ENCODE data around the gene C18orf54. TPM values are rescaled to one million over a fixed set of nuclear protein-coding genes. Genes with fewer than 3 reads are reported as not detected.
A peak's percentile ranks its signal among the peaks of the same experiment; 100 is the strongest.
"Not testable (repeated sequence)": the region's sequence is repeated elsewhere in the genome, so short reads cannot be mapped to it uniquely, and the experiment has no call there.

C18orf54 gene
- total RNA-seq, 1 donor = 10.5 TPM

DNA sequence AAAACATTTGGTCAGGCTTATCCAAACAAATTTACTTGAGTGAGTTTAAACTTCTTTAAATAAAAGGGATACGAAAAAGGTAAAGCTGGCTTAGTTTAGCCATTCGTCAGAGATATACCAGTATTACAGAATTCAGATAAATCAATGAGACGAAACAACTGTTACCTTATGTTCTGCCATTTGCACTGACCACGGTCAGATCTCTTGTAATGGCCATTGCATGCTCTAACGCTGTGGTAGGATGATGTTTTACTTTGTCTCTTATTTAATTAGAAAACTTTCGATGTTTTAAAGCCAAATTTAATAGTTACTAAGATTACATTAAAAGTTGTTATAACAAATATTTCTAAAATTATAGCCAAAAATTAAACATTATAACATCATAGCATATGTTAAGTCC lies 1.5 kb downstream of the C18orf54 start:
- DNase-seq (ENCODE audit: low read depth) = peak; percentile 15
- TF ChIP-seq, protein P1, sequence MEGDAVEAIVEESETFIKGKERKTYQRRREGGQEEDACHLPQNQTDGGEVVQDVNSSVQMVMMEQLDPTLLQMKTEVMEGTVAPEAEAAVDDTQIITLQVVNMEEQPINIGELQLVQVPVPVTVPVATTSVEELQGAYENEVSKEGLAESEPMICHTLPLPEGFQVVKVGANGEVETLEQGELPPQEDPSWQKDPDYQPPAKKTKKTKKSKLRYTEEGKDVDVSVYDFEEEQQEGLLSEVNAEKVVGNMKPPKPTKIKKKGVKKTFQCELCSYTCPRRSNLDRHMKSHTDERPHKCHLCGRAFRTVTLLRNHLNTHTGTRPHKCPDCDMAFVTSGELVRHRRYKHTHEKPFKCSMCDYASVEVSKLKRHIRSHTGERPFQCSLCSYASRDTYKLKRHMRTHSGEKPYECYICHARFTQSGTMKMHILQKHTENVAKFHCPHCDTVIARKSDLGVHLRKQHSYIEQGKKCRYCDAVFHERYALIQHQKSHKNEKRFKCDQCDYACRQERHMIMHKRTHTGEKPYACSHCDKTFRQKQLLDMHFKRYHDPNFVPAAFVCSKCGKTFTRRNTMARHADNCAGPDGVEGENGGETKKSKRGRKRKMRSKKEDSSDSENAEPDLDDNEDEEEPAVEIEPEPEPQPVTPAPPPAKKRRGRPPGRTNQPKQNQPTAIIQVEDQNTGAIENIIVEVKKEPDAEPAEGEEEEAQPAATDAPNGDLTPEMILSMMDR (IDR thresholded peaks at IDR 0.05; ENCODE audit: insufficient read depth, low read length) = no peak
- H3K4me3 ChIP-seq (ENCODE audit: low read depth, low read length) = peak overlapping the region; percentile 93

DNA sequence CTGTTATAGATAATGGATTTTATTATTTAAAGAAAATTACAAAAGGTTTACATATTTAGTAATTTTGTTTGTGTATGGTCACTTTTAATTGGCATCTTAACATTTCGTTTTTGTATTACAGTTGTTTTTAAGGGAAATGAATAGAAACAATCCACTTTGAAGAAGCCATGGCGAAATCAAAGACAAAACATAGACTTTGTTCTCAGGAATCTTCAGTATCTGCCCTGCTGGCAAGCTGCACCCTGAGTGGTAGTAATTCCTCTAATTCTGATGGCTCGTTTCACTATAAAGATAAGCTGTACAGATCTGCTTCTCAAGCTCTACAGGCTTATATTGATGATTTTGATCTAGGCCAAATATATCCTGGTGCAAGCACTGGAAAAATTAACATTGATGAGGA lies 2.7 kb downstream of the C18orf54 start:
- no peak overlapping the region for H3K4me3 ChIP-seq (ENCODE audit: low read depth, low read length)
- TF ChIP-seq, protein P1 (IDR thresholded peaks at IDR 0.05; ENCODE audit: insufficient read depth, low read length) = no peak
- peak; percentile 16 for DNase-seq (ENCODE audit: low read depth)

DNA sequence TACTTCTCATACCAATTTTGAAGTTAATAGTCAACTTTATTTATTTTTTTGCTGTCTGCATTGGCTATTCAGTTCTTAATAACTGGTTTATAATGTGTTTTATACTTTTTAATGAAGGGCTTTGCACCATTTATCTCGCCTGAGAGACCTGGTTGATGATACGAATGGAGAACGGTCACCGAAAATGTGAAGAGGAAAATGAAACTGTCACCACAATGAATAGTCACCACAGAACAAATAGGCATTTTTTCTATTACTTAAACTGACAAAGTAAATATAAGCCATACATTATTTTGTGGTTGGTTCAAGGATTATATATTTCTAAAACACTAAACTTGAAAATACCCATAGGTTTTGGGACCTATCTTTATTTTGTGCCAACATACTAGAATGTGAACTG lies 20.4 kb downstream of the C18orf54 start:
- TF ChIP-seq, protein P1 (IDR thresholded peaks at IDR 0.05; ENCODE audit: insufficient read depth, low read length) = no peak
- no peak overlapping the region for H3K4me3 ChIP-seq (ENCODE audit: low read depth, low read length)
- no peak for DNase-seq (ENCODE audit: low read depth)

DNA sequence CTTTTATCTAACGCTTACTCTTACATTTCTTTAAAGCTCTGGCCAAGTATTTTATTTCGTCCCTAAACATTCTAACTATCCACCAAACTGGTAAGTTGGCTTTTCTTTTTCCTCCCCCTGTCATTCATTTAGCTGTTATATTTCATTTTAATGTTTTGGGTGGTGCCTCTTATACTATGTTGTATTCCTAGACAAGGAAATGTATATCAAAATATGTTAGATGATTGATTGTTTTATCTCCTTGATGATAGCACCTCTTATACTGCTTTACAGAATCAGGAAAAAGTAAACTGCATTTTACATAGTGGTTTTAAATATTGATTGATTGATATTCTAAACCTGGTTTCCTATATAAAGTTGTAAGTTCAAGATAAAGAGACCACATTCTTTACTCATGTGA lies 23.9 kb downstream of the C18orf54 start:
- TF ChIP-seq, protein P1 (IDR thresholded peaks at IDR 0.05; ENCODE audit: insufficient read depth, low read length) = no peak
- H3K4me3 ChIP-seq (ENCODE audit: low read depth, low read length) = no peak overlapping the region
- DNase-seq (ENCODE audit: low read depth) = no peak

DNA sequence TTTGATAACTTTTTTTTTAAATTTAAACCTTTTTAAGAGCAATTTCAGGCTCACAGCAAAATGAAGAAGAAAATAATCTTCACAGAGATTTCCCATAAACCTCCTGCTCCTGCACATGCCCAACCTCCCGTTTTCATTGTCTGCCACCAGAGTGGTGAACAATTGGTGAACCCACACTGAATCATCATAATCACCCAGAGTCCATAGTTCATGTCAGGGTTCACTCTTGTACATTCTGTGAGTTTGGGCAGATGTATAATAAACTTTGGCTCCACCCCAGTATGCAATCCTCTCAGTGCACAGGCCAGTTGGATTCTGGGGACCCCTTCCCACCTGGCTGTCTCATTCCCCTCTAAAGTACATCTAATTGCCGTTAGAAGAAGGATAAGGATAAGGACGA lies 24.4 kb downstream of the C18orf54 start:
- TF ChIP-seq, protein P1 (IDR thresholded peaks at IDR 0.05; ENCODE audit: insufficient read depth, low read length) = no peak
- no peak overlapping the region for H3K4me3 ChIP-seq (ENCODE audit: low read depth, low read length)
- DNase-seq (ENCODE audit: low read depth) = no peak

DNA sequence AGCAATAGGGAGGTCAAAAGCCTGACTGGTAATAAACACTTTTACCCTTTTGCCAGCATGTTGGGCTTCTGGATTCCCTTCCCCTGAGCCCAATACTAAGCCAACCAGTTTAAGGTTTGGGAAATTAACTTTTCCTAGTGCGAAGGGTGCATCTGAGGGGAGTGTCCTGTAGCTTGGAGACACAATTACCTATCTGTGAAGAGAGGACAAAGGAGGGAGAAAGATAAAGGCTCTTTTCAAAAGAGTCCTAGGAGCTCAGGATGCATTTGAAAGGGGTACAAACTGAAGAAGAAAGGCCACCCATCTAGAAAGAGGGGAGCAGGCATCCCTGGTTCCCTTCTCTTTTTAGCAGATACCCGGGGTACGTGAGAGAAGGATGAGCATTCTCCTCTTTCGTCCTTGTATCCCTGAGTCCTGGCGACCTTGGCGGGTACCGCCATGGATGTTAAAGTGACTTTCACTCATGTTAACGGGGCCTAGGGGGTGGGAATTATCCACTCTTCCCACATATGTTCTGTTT lies 25.1 kb downstream of the C18orf54 start:
- H3K4me3 ChIP-seq (ENCODE audit: low read depth, low read length) = no peak overlapping the region
- no peak for DNase-seq (ENCODE audit: low read depth)
- TF ChIP-seq, protein P1 (IDR thresholded peaks at IDR 0.05; ENCODE audit: insufficient read depth, low read length) = no peak

DNA sequence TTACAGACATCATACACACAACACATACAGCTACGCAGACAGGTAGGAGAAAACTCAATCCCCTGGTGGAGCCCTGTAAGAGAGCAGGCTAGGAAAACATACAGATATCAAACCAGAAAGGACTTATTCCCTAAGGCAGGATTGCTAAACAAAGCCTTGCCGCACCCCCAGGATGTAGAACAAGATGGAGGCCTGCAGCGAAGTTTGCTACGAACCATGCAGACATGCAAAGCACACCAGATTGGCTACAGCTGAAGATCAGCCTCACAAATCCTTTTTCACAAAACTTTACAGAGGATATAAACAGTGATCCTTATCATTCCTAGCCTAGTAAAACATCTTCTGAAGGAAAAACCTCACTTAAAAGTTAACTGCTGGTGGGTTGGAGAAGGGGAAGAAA lies 28.3 kb downstream of the C18orf54 start:
- no peak overlapping the region for H3K4me3 ChIP-seq (ENCODE audit: low read depth, low read length)
- TF ChIP-seq, protein P1 (IDR thresholded peaks at IDR 0.05; ENCODE audit: insufficient read depth, low read length) = no peak
- DNase-seq (ENCODE audit: low read depth) = no peak

DNA sequence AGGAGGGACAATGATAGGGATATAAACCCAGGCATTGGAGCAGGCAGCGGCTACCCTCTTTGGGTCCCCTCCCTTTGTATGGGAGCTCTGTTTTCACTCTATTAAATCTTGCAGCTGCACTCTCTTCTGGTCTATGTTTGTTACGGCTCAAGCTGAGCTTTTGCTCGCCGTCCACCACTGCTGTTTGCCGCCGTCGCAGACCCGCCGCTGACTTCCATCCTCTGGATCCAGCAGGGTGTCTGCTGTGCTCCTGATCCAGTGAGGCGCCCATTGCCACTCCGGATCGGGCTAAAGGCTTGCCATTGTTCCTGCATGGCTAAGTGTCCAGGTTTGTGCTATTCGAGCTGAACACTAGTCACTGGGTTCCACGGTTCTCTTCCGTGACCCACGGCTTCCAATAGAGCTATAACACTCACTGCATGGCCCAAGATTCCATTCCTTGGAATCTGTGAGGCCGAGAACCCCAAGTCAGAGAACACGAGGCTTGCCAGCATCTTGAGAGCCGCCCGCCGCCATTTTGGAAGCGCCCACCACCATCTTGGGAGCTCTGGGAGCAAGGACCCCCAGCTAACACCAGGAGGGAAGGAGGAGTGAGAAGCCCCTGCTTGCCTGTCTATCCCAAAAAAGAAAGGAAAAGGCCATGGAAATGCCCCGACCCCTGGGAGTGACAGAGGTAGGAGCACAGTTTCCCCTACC lies 29.2 kb downstream of the C18orf54 start:
- not testable (repeated sequence) for DNase-seq (ENCODE audit: low read depth); H3K4me3 ChIP-seq (ENCODE audit: low read depth, low read length)
